Fibroblast of lung (primary cell): ENCODE data around the gene RASGRF2. TPM values are rescaled to one million over a fixed set of nuclear protein-coding genes. Genes with fewer than 3 reads are reported as not detected.

ENCODE experiments used
- DNase-seq, 2 donors: peaks; one replicate each; pipeline versions ENCODE4 v3.0.0 to v3.0.0-alpha.2; 2010; ENCODE audit warnings: low read depth in 2 of 2
- H2AFZ ChIP-seq: 2 replicates; pipeline ENCODE4 v1.5.1; 2012; ENCODE audit warnings: low read length, control low read depth, inconsistent platforms
- H3K27ac ChIP-seq: 2 replicates; pipeline ENCODE4 v1.5.1; 2011; ENCODE audit warnings: low read length, control low read depth; ENCODE audit not compliant: insufficient read depth
- H3K27me3 ChIP-seq: 2 replicates; pipeline ENCODE4 v1.5.1; 2011; ENCODE audit warnings: mild to moderate bottlenecking, low read length; ENCODE audit not compliant: control insufficient read depth, insufficient read depth
- H3K36me3 ChIP-seq: 2 replicates; pipeline ENCODE4 v1.5.1; 2011; ENCODE audit warnings: low read length; ENCODE audit not compliant: control insufficient read depth, insufficient read depth
- H3K4me1 ChIP-seq: 2 replicates; pipeline ENCODE4 v1.5.1; 2011; ENCODE audit warnings: low read length; ENCODE audit not compliant: control insufficient read depth, insufficient read depth; ENCODE audit errors: extremely low read depth
- H3K4me2 ChIP-seq: 2 replicates; pipeline ENCODE4 v1.5.1; 2011; ENCODE audit warnings: low read length, control low read depth; ENCODE audit not compliant: insufficient read depth; ENCODE audit errors: extremely low read depth
- H3K4me3 ChIP-seq, 4 experiments: fragments of 200-600 bp in 1 of 4; sonication (generic) in 1 of 4; replicated peaks in 1 of 4; 2 replicates each; pipeline ENCODE4 v1.5.1; 2011 to 2016; ENCODE audit warnings: low read length in 4 of 4, low read depth in 3 of 4, mild to moderate bottlenecking in 3 of 4, control low read depth in 2 of 4, inconsistent platforms in 1 of 4, mixed read lengths in 1 of 4; ENCODE audit not compliant: insufficient read depth in 1 of 4; ENCODE audit errors: control extremely low read depth in 1 of 4
- H3K79me2 ChIP-seq: 2 replicates; pipeline ENCODE4 v1.5.1; 2012; ENCODE audit warnings: mild to moderate bottlenecking, low read length, inconsistent platforms; ENCODE audit not compliant: control insufficient read depth, insufficient read depth
- H3K9ac ChIP-seq: 2 replicates; pipeline ENCODE4 v1.5.1; 2011; ENCODE audit warnings: mild to moderate bottlenecking, low read length, control low read depth; ENCODE audit not compliant: insufficient read depth
- H3K9me3 ChIP-seq: 2 replicates; pipeline ENCODE4 v1.5.1; 2012; ENCODE audit warnings: low read depth, low read length; ENCODE audit not compliant: control insufficient read depth, insufficient read depth
- H4K20me1 ChIP-seq: 2 replicates; pipeline ENCODE4 v1.5.1; 2011; ENCODE audit warnings: low read length; ENCODE audit not compliant: control insufficient read depth, insufficient read depth; ENCODE audit errors: extremely low read depth
- EZH2 ChIP-seq: IDR thresholded peaks from 2 replicates; pipeline ENCODE4 v1.5.1; 2012; ENCODE audit warnings: low read length, control low read depth, mild to moderate bottlenecking; ENCODE audit errors: missing control alignments
- polyA plus RNA-seq, 2 donors: library from polyadenylated mRNA; depleted of rRNA in 1 of 2; stranded (reverse) in 1 of 2; unstranded in 1 of 2; fragments of >200 nt; gene quantifications; 2 replicates each; pipeline ENCODE4 v1.2.1, GENCODE V29; 2011 to 2012; ENCODE audit warnings: missing spikeins in 1 of 2
- total RNA-seq: library from RNA; depleted of rRNA; stranded (reverse); fragments of >200 nt; gene quantifications from 2 replicates; pipeline ENCODE4 v1.2.1, GENCODE V29; 2014
- TF ChIP-seq, protein P1 (sequence below), 2 donors: IDR thresholded peaks in 1 of 2; conservative IDR thresholded peaks in 1 of 2; 1 replicate in 1 of 2; 2 replicates in 1 of 2; pipeline ENCODE4 v1.5.1; 2011 to 2012; ENCODE audit warnings: low read length in 2 of 2, control low read depth in 1 of 2, inconsistent platforms in 1 of 2, low read depth in 1 of 2, mild to moderate bottlenecking in 1 of 2

The RASGRF2 gene
- total and polyA plus RNA-seq, 2 donors (not counting 1 experiment from before 2014, with no cell fraction given): 3.5 to 19.5 TPM

DNA sequence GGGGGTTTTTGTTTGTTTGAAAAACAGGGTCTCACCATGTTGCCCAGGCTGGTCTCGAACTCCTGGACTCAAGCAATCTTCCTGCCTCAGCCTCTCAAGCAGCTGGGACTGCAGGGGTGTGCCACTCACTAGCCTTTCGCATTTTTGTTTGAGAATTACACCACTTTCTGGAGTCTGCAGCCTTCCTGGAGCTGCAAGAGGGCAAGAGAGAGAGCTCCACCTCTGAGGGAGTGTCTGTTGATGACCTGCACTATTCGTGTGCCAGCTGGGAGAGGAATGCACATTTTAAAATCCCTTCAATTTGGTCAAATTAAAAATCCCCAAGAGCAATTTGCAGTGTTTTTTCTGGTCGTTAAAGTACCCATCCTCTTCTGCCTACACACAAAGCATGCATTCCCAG, 267.9 kb downstream of the RASGRF2 start:
- Histone ChIP-seq H2AFZ (no peak overlapping the region), H3K36me3 (peaks cover 1% of the 10 kb centered on the region), H3K4me3 (no peak overlapping the region), H3K9ac (no peak overlapping the region), H3K27ac (no peak overlapping the region), H3K27me3 (no peaks in the 10 kb centered on the region), H3K4me1 (peaks cover 7% of the 10 kb centered on the region), H3K79me2 (no peaks in the 10 kb centered on the region), H3K9me3 (no peaks in the 10 kb centered on the region), H4K20me1 (no peaks in the 10 kb centered on the region), H3K4me2 (no peak overlapping the region)
- DNase-seq: no peak
- TF ChIP-seq, protein P1, sequence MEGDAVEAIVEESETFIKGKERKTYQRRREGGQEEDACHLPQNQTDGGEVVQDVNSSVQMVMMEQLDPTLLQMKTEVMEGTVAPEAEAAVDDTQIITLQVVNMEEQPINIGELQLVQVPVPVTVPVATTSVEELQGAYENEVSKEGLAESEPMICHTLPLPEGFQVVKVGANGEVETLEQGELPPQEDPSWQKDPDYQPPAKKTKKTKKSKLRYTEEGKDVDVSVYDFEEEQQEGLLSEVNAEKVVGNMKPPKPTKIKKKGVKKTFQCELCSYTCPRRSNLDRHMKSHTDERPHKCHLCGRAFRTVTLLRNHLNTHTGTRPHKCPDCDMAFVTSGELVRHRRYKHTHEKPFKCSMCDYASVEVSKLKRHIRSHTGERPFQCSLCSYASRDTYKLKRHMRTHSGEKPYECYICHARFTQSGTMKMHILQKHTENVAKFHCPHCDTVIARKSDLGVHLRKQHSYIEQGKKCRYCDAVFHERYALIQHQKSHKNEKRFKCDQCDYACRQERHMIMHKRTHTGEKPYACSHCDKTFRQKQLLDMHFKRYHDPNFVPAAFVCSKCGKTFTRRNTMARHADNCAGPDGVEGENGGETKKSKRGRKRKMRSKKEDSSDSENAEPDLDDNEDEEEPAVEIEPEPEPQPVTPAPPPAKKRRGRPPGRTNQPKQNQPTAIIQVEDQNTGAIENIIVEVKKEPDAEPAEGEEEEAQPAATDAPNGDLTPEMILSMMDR (conservative IDR thresholded peaks at IDR 0.05 in 1 of 2, IDR thresholded peaks at IDR 0.05 in 1 of 2; ENCODE audit: low read depth in 1 of 2, low read length in 2 of 2): no peak
- TF ChIP-seq EZH2: no peak

GRCh38 chr5:81230416-81230815, 270.3 kb downstream of the RASGRF2 start:
- no peaks in the 10 kb centered on the region for H3K79me2 ChIP-seq
- no peak overlapping the region for H3K4me2 ChIP-seq
- TF ChIP-seq, protein P1 (conservative IDR thresholded peaks at IDR 0.05 in 1 of 2, IDR thresholded peaks at IDR 0.05 in 1 of 2; ENCODE audit: low read depth in 1 of 2, low read length in 2 of 2): no peak
- no peak for TF ChIP-seq EZH2
- no peak overlapping the region for H3K27ac ChIP-seq
- H3K27me3 ChIP-seq: no peaks in the 10 kb centered on the region
- no peak for DNase-seq
- no peaks in the 10 kb centered on the region for H3K9me3 ChIP-seq
- no peak overlapping the region for H3K9ac ChIP-seq
- H3K4me1 ChIP-seq: peaks cover 7% of the 10 kb centered on the region
- no peak overlapping the region for H3K4me3 ChIP-seq
- H4K20me1 ChIP-seq: no peaks in the 10 kb centered on the region
- H2AFZ ChIP-seq: no peak overlapping the region
- peaks cover 1% of the 10 kb centered on the region for H3K36me3 ChIP-seq

DNA sequence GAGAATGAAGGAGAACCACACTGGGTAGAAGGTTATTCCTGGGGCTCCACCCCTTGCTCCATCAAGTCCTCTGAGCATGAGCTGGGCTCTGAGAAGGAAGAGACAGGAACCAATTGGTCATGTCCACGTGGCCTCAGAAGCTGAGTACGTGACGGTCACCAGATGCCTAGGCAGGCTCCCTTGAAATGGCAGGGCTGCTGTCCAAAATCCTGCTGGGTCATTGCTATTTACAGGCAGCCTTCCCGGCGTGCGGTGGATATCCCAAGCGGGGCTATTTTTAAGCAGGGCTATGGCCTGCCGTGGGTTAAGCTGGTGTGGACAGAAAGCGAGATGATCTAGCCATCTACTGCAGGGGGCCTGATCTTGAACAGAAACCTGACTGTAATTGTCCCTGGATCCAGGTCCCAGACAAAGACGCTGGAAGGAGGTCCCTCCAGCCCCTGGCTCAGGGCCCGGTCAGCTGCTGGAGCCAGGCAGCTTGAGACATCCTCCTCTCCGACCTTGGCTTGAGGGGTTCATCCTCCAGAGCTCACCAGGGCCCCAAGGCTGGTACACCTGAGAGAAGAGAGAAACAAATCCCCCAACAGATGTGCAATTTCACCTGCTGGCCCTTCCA, 272.4 kb downstream of the RASGRF2 start:
- TF ChIP-seq, protein P1 (conservative IDR thresholded peaks at IDR 0.05 in 1 of 2, IDR thresholded peaks at IDR 0.05 in 1 of 2; ENCODE audit: low read depth in 1 of 2, low read length in 2 of 2): no peak
- no peak for TF ChIP-seq EZH2
- Histone ChIP-seq H3K36me3 (peaks cover 1% of the 10 kb centered on the region), H3K27ac (peak overlapping the region; percentile 40), H3K9me3 (no peaks in the 10 kb centered on the region), H3K9ac (no peak overlapping the region), H2AFZ (peak overlapping the region; percentile 53), H3K4me3 (peak overlapping the region in 1 of 4 experiments; percentile 49), H3K4me2 (peak overlapping the region; percentile 65), H3K4me1 (peaks cover 7% of the 10 kb centered on the region), H3K79me2 (no peaks in the 10 kb centered on the region), H3K27me3 (no peaks in the 10 kb centered on the region), H4K20me1 (no peaks in the 10 kb centered on the region)
- DNase-seq: peak in 1 of 2 donors; percentile 65
